Upper lobe of left lung (tissue), 6 donors: Measurements from ENCODE around the gene CAVIN3. TPM values are rescaled to one million over a fixed set of nuclear protein-coding genes. Genes with fewer than 3 reads are reported as not detected.
A peak's percentile ranks its signal among the peaks of the same experiment; 100 is the strongest.

Experiments used
- ATAC-seq, 2 donors: fragments of 200-7000 bp; cut with Tn5 transposase; one replicate each; pipeline ENCODE4 v1.9.1; 2022; ENCODE audit warnings: mild to moderate bottlenecking in 2 of 2, moderate library complexity in 2 of 2; ENCODE audit not compliant: low FRiP score in 2 of 2
- DNase-seq, 2 donors: peaks; one replicate each; pipeline ENCODE4 v3.0.0-alpha.2; 2019 to 2020
- H3K27ac ChIP-seq, 4 donors: fragments of 200-600 bp; sonication (generic); one replicate each; pipeline ENCODE4 v1.5.1; 2016 to 2019
- H3K27me3 ChIP-seq, 4 donors: fragments of 200-600 bp; sonication (generic); one replicate each; pipeline ENCODE4 v1.5.1; 2017 to 2019
- H3K36me3 ChIP-seq, 4 donors: fragments of 200-600 bp; sonication (generic); one replicate each; pipeline ENCODE4 v1.5.1; 2016 to 2019
- H3K4me1 ChIP-seq, 4 donors: fragments of 200-600 bp; sonication (generic); one replicate each; pipeline ENCODE4 v1.5.1; 2018 to 2019
- H3K4me3 ChIP-seq, 4 donors: fragments of 200-600 bp; sonication (generic); one replicate each; pipeline ENCODE4 v1.5.1; 2017 to 2019; ENCODE audit warnings: mild to moderate bottlenecking in 2 of 4, moderate library complexity in 1 of 4
- H3K9me3 ChIP-seq, 4 donors: fragments of 200-600 bp; sonication (generic); one replicate each; pipeline ENCODE4 v1.5.1; 2018 to 2019
- EP300 ChIP-seq, 4 donors: sonication (generic); formaldehyde crosslinking; IDR thresholded peaks; one replicate each; pipeline ENCODE4 v1.5.1; 2017; ENCODE audit warnings: antibody characterized with exemption in 4 of 4, control low read depth in 2 of 4
- POLR2A ChIP-seq, 4 donors: fragments of 450-650 bp; IDR thresholded peaks; one replicate each; pipeline ENCODE4 v1.5.1; 2016 to 2017; ENCODE audit warnings: antibody characterized with exemption in 4 of 4, mild to moderate bottlenecking in 2 of 4
- POLR2AphosphoS5 ChIP-seq, 2 donors: sonication (generic); formaldehyde crosslinking; IDR thresholded peaks; one replicate each; pipeline ENCODE4 v1.5.1; 2017; ENCODE audit warnings: antibody characterized with exemption in 2 of 2
- WGBS, 2 donors: methylation state at CpG; one replicate each; pipeline ENCODE4 v1.1.5; 2017 to 2018; 5-methylcytosine and 5-hydroxymethylcytosine counted together
- total RNA-seq, 6 donors: library from RNA; depleted of rRNA in 4 of 6; stranded (reverse); fragments of >200 nt in 4 of 6; gene quantifications; one replicate each; pipeline versions ENCODE4 v1.1.0 to v1.2.1, GENCODE V29; 2016 to 2021
- TF ChIP-seq, protein P1 (sequence below), 6 experiments: fragments of 450-650 bp in 4 of 6; fragments of 200-600 bp in 2 of 6; sonication (generic) in 2 of 6; IDR thresholded peaks; one replicate each; pipeline ENCODE4 v1.5.1; 2016 to 2019; ENCODE audit warnings: antibody characterized with exemption in 6 of 6
- donor health status: DM: no; HTN: no; CAD: no; lungs with moderate emphysema.
- donor health status: DM: no; HTN: yes; CAD: no; lungs with severe emphysema.

CAVIN3 gene
- total RNA-seq, 6 donors from 2014 or later = 45.1 to 173 (median 65.8) TPM

DNA sequence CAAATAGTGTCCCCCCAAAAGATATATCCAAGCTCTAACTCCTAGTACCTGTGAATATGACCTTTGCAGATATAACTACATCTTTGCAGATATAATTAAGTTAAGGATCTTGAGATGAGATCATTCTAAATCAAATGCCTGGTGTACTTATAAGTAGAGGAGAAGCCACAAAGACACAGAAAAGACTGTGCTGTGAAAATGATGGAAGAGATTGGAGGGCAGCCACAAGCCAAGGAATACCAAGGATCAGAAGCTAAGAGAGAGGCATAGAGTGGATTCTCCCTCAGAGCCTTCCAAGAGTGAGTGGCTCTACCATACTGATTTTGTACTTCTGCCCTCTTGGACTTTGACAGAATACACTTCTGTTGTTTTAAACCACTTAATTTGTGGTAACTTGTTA lies 7.5 kb upstream of the CAVIN3 start:
- DNase-seq (no peak), ATAC-seq (no peak)
- Histone ChIP-seq H3K4me1 (peaks cover 0 to 9% (median 0%) of the 10 kb centered on the region in 4 donors), H3K4me3 (no peak overlapping the region), H3K27me3 (no peaks in the 10 kb centered on the region), H3K36me3 (no peaks in the 10 kb centered on the region), H3K27ac (no peak overlapping the region), H3K9me3 (no peaks in the 10 kb centered on the region)
- TF ChIP-seq EP300 (IDR thresholded peaks at IDR 0.05) (no peak), POLR2AphosphoS5 (IDR thresholded peaks at IDR 0.05) (no peak)

DNA sequence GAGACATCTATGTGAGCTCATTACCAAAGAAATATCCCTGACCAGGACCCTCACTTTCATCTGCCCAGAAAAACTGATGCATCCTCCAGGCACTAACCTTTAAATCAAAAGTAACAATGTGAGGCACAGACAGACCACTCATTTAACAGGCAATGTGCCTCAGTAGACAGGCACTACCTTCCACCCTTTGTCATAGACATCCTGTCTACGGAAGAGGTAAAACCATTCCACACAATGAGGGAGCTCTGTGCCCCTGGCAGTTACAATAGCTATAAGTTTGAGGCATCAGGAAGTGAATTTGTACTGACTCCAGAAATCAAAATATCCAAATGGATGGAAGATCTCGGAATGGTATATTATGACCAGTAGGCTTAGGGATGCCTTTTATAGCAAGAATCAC lies 6.7 kb upstream of the CAVIN3 start:
- TF ChIP-seq EP300 (IDR thresholded peaks at IDR 0.05) (no peak), POLR2AphosphoS5 (IDR thresholded peaks at IDR 0.05) (no peak), POLR2A (IDR thresholded peaks at IDR 0.05) (no peak)
- Histone ChIP-seq H3K36me3 (no peaks in the 10 kb centered on the region), H3K27ac (peak overlapping the region in 1 of 4 donors; percentile 74), H3K4me1 (peaks cover under 1 to 9% (median 6%) of the 10 kb centered on the region in 4 donors), H3K9me3 (no peaks in the 10 kb centered on the region), H3K27me3 (no peaks in the 10 kb centered on the region), H3K4me3 (no peak overlapping the region)
- 52 to 57% methylated on average over 2 of the region's 2 CpGs for WGBS, 2 donors
- ATAC-seq = no peak
- DNase-seq = no peak

DNA sequence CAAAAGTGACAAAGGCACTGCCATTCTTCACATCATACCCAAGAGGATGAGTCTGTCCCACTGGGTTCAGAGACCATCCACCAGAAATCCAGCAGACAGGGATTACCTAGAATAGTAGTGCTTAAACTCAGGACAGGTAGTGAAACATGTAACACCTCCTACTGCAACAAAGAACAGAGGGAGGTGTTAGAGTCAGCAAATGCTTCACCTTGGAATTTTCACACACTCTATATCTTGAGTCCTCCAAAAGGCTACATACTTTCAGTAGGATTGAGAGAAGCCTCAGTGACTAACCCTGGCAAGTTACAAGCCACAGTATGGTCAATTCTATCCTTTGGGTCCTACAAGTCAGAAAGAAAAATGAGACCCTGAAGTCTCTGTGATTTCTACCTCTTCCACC lies 6.0 kb upstream of the CAVIN3 start:
- ATAC-seq (no peak), DNase-seq (no peak)
- H3K36me3 ChIP-seq = no peaks in the 10 kb centered on the region
- no peaks in the 10 kb centered on the region for H3K9me3 ChIP-seq
- TF ChIP-seq POLR2AphosphoS5 (IDR thresholded peaks at IDR 0.05) (no peak), POLR2A (IDR thresholded peaks at IDR 0.05) (no peak), EP300 (IDR thresholded peaks at IDR 0.05) (no peak)
- TF ChIP-seq, protein P1, sequence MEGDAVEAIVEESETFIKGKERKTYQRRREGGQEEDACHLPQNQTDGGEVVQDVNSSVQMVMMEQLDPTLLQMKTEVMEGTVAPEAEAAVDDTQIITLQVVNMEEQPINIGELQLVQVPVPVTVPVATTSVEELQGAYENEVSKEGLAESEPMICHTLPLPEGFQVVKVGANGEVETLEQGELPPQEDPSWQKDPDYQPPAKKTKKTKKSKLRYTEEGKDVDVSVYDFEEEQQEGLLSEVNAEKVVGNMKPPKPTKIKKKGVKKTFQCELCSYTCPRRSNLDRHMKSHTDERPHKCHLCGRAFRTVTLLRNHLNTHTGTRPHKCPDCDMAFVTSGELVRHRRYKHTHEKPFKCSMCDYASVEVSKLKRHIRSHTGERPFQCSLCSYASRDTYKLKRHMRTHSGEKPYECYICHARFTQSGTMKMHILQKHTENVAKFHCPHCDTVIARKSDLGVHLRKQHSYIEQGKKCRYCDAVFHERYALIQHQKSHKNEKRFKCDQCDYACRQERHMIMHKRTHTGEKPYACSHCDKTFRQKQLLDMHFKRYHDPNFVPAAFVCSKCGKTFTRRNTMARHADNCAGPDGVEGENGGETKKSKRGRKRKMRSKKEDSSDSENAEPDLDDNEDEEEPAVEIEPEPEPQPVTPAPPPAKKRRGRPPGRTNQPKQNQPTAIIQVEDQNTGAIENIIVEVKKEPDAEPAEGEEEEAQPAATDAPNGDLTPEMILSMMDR (IDR thresholded peaks at IDR 0.05) = no peak
- H3K27ac ChIP-seq = peak overlapping the region in 2 of 4 donors; percentile 11 to 74
- no peak overlapping the region for H3K4me3 ChIP-seq
- no peaks in the 10 kb centered on the region for H3K27me3 ChIP-seq
- H3K4me1 ChIP-seq = peaks cover 8 to 15% (median 12%) of the 10 kb centered on the region in 4 donors

DNA sequence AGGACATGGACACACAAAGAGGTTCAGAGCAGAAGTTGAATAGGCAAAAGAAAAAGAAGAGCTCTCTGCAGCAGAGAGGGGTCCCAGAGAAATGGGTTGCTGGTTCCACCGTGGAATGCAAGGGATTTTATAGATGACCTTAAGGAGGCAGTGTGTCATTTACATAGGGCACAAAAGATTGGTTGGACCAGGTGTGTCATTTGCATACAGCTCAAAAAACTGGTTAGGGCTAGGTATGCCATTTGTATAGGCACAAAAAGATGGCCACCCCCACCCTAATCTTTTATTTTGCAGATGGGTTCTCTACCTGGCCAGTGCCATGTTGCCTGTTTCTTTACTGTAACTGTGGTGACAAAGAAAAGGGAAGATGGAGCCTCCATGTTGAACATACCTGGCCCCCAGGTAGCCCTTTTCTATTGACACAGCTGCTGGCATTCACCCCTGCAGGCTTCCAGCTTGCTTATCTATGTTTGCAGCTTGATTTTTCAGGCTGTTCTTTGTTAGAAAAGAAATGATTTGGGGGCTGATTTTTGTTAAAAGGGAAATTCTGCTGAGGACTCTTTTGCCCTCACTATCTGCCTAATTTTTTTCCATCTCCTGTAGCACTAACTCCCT lies 3.1 kb upstream of the CAVIN3 start:
- WGBS, 2 donors = 50 to 70% methylated on average over 1 of the region's 1 CpG
- H3K36me3 ChIP-seq = no peaks in the 10 kb centered on the region
- peaks cover 25 to 41% (median 32%) of the 10 kb centered on the region in 4 donors for H3K4me1 ChIP-seq
- no peak overlapping the region for H3K4me3 ChIP-seq
- no peaks in the 10 kb centered on the region for H3K9me3 ChIP-seq
- ATAC-seq (no peak), DNase-seq (no peak)
- no peak overlapping the region for H3K27ac ChIP-seq
- TF ChIP-seq EP300 (IDR thresholded peaks at IDR 0.05) = no peak
- TF ChIP-seq, protein P1 (IDR thresholded peaks at IDR 0.05) = no peak
- TF ChIP-seq POLR2A (IDR thresholded peaks at IDR 0.05) = no peak
- TF ChIP-seq POLR2AphosphoS5 (IDR thresholded peaks at IDR 0.05) = no peak
- H3K27me3 ChIP-seq = peaks cover 0 to 5% (median 0%) of the 10 kb centered on the region in 4 donors

DNA sequence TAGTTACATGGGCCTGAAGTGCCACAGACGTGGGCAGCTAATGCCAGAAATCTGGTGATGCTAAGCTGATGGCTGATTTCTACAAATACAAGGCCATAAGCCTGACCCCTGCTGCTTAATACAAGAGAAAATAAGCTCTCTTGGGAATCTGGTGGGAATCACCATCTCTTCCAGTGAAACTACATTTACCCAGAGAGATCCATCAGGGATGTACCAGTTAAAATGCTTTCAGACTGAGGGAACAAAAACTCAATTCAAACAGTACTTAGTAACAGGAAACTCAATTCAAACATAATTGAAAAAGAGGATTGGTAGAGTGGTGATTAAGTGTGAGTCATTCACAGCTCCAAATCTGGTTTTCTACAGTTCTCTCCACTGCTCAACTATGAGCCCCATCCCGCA lies 1.7 kb upstream of the CAVIN3 start:
- H3K27ac ChIP-seq = peak overlapping the region; percentile 90 to 98 (median 97)
- TF ChIP-seq POLR2A (IDR thresholded peaks at IDR 0.05) (no peak), EP300 (IDR thresholded peaks at IDR 0.05) (no peak), POLR2AphosphoS5 (IDR thresholded peaks at IDR 0.05) (no peak)
- TF ChIP-seq, protein P1 (IDR thresholded peaks at IDR 0.05) = no peak
- DNase-seq = no peak

DNA sequence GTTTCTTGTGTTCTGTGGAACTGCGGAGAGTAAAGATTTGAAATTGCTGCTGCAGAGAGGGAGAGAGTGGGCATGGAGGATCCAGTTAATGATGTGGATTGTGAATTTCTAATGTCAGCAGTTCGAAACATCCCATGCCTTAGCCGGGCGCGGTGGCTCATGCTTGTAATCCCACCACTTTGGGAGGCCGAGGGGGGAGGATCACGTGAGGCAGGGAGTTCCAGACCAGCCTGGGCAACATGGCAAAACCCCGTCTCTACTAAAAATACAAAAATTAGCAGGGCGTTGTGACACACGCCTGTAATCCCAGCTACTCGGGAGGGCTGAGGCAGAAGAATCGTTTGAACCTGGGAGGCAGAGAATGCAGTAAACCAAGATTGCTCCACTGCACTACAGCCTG lies 1.1 kb upstream of the CAVIN3 start:
- Histone ChIP-seq H3K4me3 (peak overlapping the region in 2 of 4 donors; percentile 72 to 81), H3K9me3 (no peaks in the 10 kb centered on the region), H3K27me3 (peaks cover 0 to 5% (median 0%) of the 10 kb centered on the region in 4 donors), H3K36me3 (no peaks in the 10 kb centered on the region), H3K4me1 (peaks cover 28 to 49% (median 37%) of the 10 kb centered on the region in 4 donors), H3K27ac (peak overlapping the region; percentile 90 to 98 (median 97))
- TF ChIP-seq POLR2A (IDR thresholded peaks at IDR 0.05) = no peak
- no peak for TF ChIP-seq EP300 (IDR thresholded peaks at IDR 0.05)
- TF ChIP-seq POLR2AphosphoS5 (IDR thresholded peaks at IDR 0.05) = no peak
- TF ChIP-seq, protein P1 (IDR thresholded peaks at IDR 0.05) = no peak
- no peak for ATAC-seq
- 77 to 86% methylated on average over 12 of the region's 12 CpGs for WGBS, 2 donors
- DNase-seq = no peak

More for the DNA sequence above, 1.7 kb upstream of the CAVIN3 start:
- 49 to 58% methylated on average over 2 of the region's 2 CpGs for WGBS, 2 donors
- Histone ChIP-seq H3K9me3 (no peaks in the 10 kb centered on the region), H3K4me3 (no peak overlapping the region), H3K36me3 (no peaks in the 10 kb centered on the region), H3K27me3 (peaks cover 0 to 5% (median 0%) of the 10 kb centered on the region in 4 donors), H3K4me1 (peaks cover 28 to 51% (median 37%) of the 10 kb centered on the region in 4 donors)
- ATAC-seq = no peak
